ENCODE data around the gene TREML4.

Gene TREML4

GRCh38 chr6:41263267-41263666 is 35.1 kb downstream of the TREML4 start:
- no peak for TF ChIP-seq CTCF (IDR thresholded peaks at IDR 0.05; ENCODE audit: extremely low read depth, missing control alignments)
- DNase-seq (ENCODE audit: low spot score) = no peak

DNA sequence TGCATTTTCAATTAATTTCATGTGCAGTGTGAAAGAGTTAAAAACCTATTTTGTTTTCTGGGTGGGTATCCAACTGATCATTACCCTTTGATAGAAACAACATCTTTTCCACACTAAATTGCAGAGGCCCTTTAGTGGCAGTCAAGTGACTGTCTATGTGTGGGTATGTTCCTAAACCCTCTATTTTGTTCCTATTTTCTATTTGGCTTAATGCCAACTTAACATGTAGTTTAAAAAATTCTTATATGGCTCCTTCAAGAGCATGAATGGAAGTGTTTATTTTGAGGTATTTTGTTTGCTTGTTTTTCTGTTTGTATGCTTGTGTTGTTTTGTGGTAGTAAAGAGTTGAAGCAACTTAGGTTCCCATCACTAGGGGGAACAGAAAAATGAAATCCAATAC is 38.4 kb downstream of the TREML4 start:
- no peak for DNase-seq (ENCODE audit: low spot score)
- TF ChIP-seq CTCF (IDR thresholded peaks at IDR 0.05; ENCODE audit: extremely low read depth, missing control alignments) = no peak

DNA sequence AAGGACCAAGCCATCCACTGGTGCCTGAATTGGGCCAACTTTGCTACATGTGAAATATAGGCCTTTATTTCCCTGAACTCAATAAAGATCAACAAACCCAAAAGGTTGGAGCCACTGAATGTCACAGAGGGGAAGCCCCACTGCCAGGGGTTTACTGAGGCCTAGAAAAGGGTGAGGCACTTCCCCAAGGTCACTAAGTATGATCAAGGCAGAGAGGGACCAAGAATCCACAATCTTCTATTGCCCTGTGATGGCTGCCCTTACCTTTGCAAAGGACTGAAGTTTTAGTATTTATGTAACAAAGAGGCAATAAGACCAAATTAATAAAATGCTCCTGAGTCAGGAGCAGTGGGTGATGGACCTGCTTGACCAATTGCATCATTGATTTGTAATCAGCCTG is 40.3 kb downstream of the TREML4 start:
- no peak for DNase-seq (ENCODE audit: low spot score)
- TF ChIP-seq CTCF (IDR thresholded peaks at IDR 0.05; ENCODE audit: extremely low read depth, missing control alignments) = no peak

GRCh38 chr6:41269166-41269565 is 41.0 kb downstream of the TREML4 start:
- TF ChIP-seq CTCF (IDR thresholded peaks at IDR 0.05; ENCODE audit: extremely low read depth, missing control alignments) = no peak
- no peak for DNase-seq (ENCODE audit: low spot score)

GRCh38 chr6:41269716-41270115 is 41.6 kb downstream of the TREML4 start:
- no peak for TF ChIP-seq CTCF (IDR thresholded peaks at IDR 0.05; ENCODE audit: extremely low read depth, missing control alignments)
- no peak for DNase-seq (ENCODE audit: low spot score)

DNA sequence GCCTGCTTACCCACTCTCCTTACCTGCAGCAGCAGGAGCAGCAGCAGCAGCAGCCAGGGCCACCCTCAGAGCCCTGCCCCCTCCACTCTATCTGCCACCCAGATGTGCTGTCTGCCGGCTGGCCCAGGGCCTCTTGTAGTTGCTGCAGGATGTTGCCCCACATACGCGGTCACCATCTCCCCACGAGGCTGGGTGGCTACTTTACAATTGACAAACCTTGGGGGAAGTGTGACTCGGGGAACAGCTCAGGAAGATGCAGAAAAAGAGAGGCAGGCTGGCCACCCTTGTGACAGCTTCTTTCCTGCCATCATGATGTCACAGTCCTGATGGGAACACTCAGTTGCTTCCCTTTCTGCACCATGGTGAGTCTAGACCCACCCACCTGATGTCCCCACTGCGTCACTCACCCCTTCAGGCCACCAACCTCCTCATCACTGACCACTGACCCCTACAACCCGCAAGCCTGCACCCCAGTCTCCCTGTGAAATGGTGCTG is 43.8 kb downstream of the TREML4 start:
- TF ChIP-seq CTCF (IDR thresholded peaks at IDR 0.05; ENCODE audit: extremely low read depth, missing control alignments) = no peak
- DNase-seq (ENCODE audit: low spot score) = no peak

DNA sequence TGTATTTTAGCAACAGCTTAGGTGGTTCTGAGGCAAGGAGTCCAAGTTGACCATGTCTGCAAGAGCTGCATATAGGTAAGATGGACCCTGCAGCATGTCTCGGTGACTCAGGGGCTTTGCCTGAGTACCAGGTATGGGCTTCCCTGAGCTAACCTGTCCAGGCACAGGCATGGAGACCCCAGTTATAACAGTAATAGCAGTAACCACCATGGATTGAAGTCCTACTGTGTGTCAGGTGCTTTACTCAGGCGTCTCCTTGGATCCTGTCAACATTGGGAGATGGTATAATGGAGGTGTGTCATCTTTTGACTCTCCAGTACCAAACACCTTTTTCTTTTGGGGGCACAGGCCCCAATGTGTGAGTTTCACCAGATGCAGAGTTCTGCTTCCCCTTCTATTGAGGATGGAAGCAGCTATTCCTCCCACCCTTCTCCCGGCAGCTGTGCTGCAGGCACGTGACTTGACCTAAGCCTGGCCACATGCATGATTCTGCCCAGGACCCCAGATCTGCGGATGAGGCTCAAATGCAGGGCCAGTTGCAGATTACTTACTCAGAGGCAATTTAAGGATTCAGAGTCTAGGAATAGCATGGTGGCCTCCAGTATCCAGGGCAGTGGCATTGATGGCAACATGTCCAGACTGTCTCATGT is 44.6 kb downstream of the TREML4 start:
- no peak for TF ChIP-seq CTCF (IDR thresholded peaks at IDR 0.05; ENCODE audit: extremely low read depth, missing control alignments)
- DNase-seq (ENCODE audit: low spot score) = no peak

Data from GM20000 (cell line).